HepG2 (cell line): ENCODE results near the gene PIM1. TPM values are rescaled to one million over a fixed set of nuclear protein-coding genes. Genes with fewer than 3 reads are reported as not detected.

Experiments
- HDAC1 ChIP-seq: sonication (generic); formaldehyde crosslinking; IDR thresholded peaks from 2 replicates; pipeline ENCODE4 v1.5.1; 2020; ENCODE audit warnings: mild to moderate bottlenecking, missing genetic modification reagents
- KAT2B ChIP-seq: fragments of 150-350 bp; IDR thresholded peaks from 2 replicates; pipeline ENCODE4 v1.6.1; 2014; ENCODE audit warnings: low read depth, low read length, borderline replicate concordance
- KAT7 ChIP-seq: IDR thresholded peaks from 2 replicates; pipeline ENCODE4 v1.6.1; 2018; ENCODE audit warnings: borderline replicate concordance, missing compliant biosample characterization
- PAF1 ChIP-seq: IDR thresholded peaks from 2 replicates; pipeline ENCODE4 v1.6.1; 2016; ENCODE audit warnings: missing genetic modification reagents, missing compliant biosample characterization
- PAXIP1 ChIP-seq: sonication (generic); formaldehyde crosslinking; conservative IDR thresholded peaks from 2 replicates; pipeline ENCODE4 v1.4.0; 2020; ENCODE audit warnings: mild to moderate bottlenecking, missing genetic modification reagents, moderate library complexity
- SRY ChIP-seq: sonication (generic); formaldehyde crosslinking; IDR thresholded peaks from 2 replicates; pipeline ENCODE4 v1.8.0; 2022; ENCODE audit warnings: mild to moderate bottlenecking, missing genetic modification reagents
- ZNF773 ChIP-seq: sonication (generic); formaldehyde crosslinking; IDR thresholded peaks from 2 replicates; pipeline ENCODE4 v1.4.0; 2020; ENCODE audit warnings: missing genetic modification reagents, borderline replicate concordance
- polyA plus RNA-seq, 8 experiments: library from polyadenylated mRNA; depleted of rRNA in 3 of 8; stranded (reverse) in 7 of 8; unstranded in 1 of 8; fragments of >200 nt; fragmentation: Illumina TruSeq in 4 of 8; extraction: Trizol in 4 of 8; gene quantifications; 2 replicates each; pipeline versions ENCODE4 v1.2.1 to v1.2.3, GENCODE V29; 2011 to 2016; ENCODE audit warnings: low read depth in 4 of 8, missing spikeins in 1 of 8, mixed read lengths in 1 of 8; ENCODE audit not compliant: insufficient read depth in 1 of 8
- total RNA-seq, 5 experiments: library from RNA; depleted of rRNA; stranded (reverse); fragments of >200 nt; fragmentation: Illumina TruSeq; extraction: Trizol; gene quantifications; 2 replicates each; pipeline ENCODE4 v1.2.3, GENCODE V29; 2016; ENCODE audit warnings: low read depth in 1 of 5
- TF ChIP-seq, protein P1 (sequence below): IDR thresholded peaks from 2 replicates; pipeline ENCODE4 v1.6.1; 2016; ENCODE audit warnings: missing genetic modification reagents, missing compliant biosample characterization
- TF ChIP-seq, protein P2 (sequence below): sonication (generic); formaldehyde crosslinking; IDR thresholded peaks from 2 replicates; pipeline ENCODE4 v1.4.0; 2020; ENCODE audit warnings: missing genetic modification reagents, borderline replicate concordance
- TF ChIP-seq, protein P3 (sequence below): sonication (generic); formaldehyde crosslinking; IDR thresholded peaks from 2 replicates; pipeline ENCODE4 v1.5.1; 2020; ENCODE audit warnings: mild to moderate bottlenecking, missing genetic modification reagents, moderate library complexity

Gene PIM1
- total and polyA plus RNA-seq, 2 of the 13 experiments (the other 11 are each of a cell fraction or from before 2014, with no cell fraction given), result 29.4 to 117 TPM

- TF ChIP-seq KAT7 (CRISPR knock-in tag) (peak; percentile 34; the same call in 1 of the 2 replicates), SRY (CRISPR knock-in tag) (peak; percentile 64; the same call in 1 of the 2 replicates), PAXIP1 (CRISPR knock-in tag) (peak; percentile 20; the same call in 1 of the 2 replicates), ZNF773 (peak; percentile 29; the same call in 1 of the 2 replicates), KAT2B (no peak), HDAC1 (CRISPR knock-in tag) (peak; percentile 44), PAF1 (peak; percentile 77)
- TF ChIP-seq, protein P1, sequence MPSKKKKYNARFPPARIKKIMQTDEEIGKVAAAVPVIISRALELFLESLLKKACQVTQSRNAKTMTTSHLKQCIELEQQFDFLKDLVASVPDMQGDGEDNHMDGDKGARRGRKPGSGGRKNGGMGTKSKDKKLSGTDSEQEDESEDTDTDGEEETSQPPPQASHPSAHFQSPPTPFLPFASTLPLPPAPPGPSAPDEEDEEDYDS (CRISPR knock-in tag), result no peak
- TF ChIP-seq, protein P2, sequence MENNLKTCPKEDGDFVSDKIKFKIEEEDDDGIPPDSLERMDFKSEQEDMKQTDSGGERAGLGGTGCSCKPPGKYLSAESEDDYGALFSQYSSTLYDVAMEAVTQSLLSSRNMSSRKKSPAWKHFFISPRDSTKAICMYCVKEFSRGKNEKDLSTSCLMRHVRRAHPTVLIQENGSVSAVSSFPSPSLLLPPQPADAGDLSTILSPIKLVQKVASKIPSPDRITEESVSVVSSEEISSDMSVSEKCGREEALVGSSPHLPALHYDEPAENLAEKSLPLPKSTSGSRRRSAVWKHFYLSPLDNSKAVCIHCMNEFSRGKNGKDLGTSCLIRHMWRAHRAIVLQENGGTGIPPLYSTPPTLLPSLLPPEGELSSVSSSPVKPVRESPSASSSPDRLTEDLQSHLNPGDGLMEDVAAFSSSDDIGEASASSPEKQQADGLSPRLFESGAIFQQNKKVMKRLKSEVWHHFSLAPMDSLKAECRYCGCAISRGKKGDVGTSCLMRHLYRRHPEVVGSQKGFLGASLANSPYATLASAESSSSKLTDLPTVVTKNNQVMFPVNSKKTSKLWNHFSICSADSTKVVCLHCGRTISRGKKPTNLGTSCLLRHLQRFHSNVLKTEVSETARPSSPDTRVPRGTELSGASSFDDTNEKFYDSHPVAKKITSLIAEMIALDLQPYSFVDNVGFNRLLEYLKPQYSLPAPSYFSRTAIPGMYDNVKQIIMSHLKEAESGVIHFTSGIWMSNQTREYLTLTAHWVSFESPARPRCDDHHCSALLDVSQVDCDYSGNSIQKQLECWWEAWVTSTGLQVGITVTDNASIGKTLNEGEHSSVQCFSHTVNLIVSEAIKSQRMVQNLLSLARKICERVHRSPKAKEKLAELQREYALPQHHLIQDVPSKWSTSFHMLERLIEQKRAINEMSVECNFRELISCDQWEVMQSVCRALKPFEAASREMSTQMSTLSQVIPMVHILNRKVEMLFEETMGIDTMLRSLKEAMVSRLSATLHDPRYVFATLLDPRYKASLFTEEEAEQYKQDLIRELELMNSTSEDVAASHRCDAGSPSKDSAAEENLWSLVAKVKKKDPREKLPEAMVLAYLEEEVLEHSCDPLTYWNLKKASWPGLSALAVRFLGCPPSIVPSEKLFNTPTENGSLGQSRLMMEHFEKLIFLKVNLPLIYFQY, result peak; percentile 81
- TF ChIP-seq, protein P3, sequence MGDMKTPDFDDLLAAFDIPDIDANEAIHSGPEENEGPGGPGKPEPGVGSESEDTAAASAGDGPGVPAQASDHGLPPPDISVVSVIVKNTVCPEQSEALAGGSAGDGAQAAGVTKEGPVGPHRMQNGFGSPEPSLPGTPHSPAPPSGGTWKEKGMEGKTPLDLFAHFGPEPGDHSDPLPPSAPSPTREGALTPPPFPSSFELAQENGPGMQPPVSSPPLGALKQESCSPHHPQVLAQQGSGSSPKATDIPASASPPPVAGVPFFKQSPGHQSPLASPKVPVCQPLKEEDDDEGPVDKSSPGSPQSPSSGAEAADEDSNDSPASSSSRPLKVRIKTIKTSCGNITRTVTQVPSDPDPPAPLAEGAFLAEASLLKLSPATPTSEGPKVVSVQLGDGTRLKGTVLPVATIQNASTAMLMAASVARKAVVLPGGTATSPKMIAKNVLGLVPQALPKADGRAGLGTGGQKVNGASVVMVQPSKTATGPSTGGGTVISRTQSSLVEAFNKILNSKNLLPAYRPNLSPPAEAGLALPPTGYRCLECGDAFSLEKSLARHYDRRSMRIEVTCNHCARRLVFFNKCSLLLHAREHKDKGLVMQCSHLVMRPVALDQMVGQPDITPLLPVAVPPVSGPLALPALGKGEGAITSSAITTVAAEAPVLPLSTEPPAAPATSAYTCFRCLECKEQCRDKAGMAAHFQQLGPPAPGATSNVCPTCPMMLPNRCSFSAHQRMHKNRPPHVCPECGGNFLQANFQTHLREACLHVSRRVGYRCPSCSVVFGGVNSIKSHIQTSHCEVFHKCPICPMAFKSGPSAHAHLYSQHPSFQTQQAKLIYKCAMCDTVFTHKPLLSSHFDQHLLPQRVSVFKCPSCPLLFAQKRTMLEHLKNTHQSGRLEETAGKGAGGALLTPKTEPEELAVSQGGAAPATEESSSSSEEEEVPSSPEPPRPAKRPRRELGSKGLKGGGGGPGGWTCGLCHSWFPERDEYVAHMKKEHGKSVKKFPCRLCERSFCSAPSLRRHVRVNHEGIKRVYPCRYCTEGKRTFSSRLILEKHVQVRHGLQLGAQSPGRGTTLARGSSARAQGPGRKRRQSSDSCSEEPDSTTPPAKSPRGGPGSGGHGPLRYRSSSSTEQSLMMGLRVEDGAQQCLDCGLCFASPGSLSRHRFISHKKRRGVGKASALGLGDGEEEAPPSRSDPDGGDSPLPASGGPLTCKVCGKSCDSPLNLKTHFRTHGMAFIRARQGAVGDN (CRISPR knock-in tag), result peak; percentile 64
These were observed 1.4 kb downstream of the PIM1 start (continued) for GRCh38 chr6:37171201-37171969.
